Measurements from ENCODE around the gene ANKRD13B.

- TF ChIP-seq, protein P1, sequence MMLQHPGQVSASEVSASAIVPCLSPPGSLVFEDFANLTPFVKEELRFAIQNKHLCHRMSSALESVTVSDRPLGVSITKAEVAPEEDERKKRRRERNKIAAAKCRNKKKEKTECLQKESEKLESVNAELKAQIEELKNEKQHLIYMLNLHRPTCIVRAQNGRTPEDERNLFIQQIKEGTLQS (CRISPR knock-in tag; conservative IDR thresholded peaks at IDR 0.05) = no peak
- no peak for TF ChIP-seq CTCF (IDR thresholded peaks at IDR 0.05)
Observed at GRCh38 chr17:29643817-29644160, 50.9 kb downstream of the ANKRD13B start.

All from WTC11 (cell line).